Measurements from ENCODE around the gene RANBP3.

Gene RANBP3

DNA sequence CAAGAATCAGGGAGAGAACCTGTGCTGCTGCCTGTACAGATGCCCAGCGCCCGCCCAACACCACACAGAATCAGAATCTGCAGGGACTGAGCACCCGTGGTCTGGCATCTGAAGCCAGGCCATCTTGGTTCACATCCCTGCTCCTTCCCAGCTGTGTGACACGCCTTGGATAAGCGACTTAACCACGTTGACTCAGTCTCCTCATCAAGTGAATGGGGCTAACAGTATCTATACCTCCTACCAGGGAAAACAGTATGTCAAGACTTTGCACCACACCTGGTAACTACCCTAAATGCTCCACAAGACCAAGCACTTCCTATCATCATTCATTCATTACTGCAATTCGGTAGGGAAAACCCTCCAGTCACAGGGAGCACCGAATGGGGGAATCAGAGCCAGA lies 1.2 kb downstream of the RANBP3 start:
- Histone ChIP-seq H3K27me3 (ENCODE audit: insufficient read depth, low read length) (no peaks in the 10 kb centered on the region), H3K4ac (ENCODE audit: low read depth, low read length) (peak overlapping the region; percentile 96), H3K23ac (ENCODE audit: low read length) (no peak overlapping the region), H3K4me3 (ENCODE audit: low read depth, low read length) (peak overlapping the region; percentile 99), H3K4me1 (ENCODE audit: control insufficient read depth in 1 of 2, insufficient read depth in 2 of 2, low read length in 2 of 2) (peaks cover 8 to 19% of the 10 kb centered on the region in 2 experiments), H4K12ac (ENCODE audit: low read depth, low read length) (no peak overlapping the region), H3K9ac (ENCODE audit: low read length) (peak overlapping the region; percentile 55), H3K79me1 (ENCODE audit: low read length) (peaks cover 6% of the 10 kb centered on the region), H3K36me3 (ENCODE audit: control insufficient read depth in 1 of 2, insufficient read depth in 2 of 2, low read length in 2 of 2) (peaks cover 11 to 13% of the 10 kb centered on the region in 2 experiments), H2BK5ac (ENCODE audit: low read depth, low read length, poor library complexity) (no peak overlapping the region), H3K18ac (ENCODE audit: low read length) (no peak overlapping the region), H2AFZ (ENCODE audit: insufficient read depth, low read length, poor library complexity) (peak overlapping the region; percentile 37), H4K91ac (ENCODE audit: low read depth, low read length) (no peak overlapping the region), H3K14ac (ENCODE audit: low read length) (no peak overlapping the region), H3K9me3 (ENCODE audit: insufficient read depth, low read depth, low read length) (no peaks in the 10 kb centered on the region), H2AK5ac (ENCODE audit: low read length) (no peak overlapping the region), H3K27ac (ENCODE audit: low read depth, low read length) (no peak overlapping the region), H3K4me2 (ENCODE audit: low read length) (peak overlapping the region; percentile 96), H4K8ac (ENCODE audit: low read depth, low read length) (no peak overlapping the region), H2BK12ac (ENCODE audit: low read length) (no peak overlapping the region), H2BK120ac (ENCODE audit: insufficient read depth, low read length, poor library complexity) (no peak overlapping the region), H3K79me2 (ENCODE audit: control insufficient read depth, insufficient read depth, low read length, poor library complexity) (peaks cover 33% of the 10 kb centered on the region)
- no CpG with 5 or more reads among the region's 8 CpGs for WGBS (ENCODE audit: extremely low coverage, insufficient coverage, insufficient read length)
- no peak for DNase-seq

- H3K9ac ChIP-seq (ENCODE audit: low read length): no peak overlapping the region
- no CpG with 5 or more reads among the region's 3 CpGs for WGBS (ENCODE audit: extremely low coverage, insufficient coverage, insufficient read length)
- H3K18ac ChIP-seq (ENCODE audit: low read length): no peak overlapping the region
- H2BK120ac ChIP-seq (ENCODE audit: insufficient read depth, low read length, poor library complexity): no peak overlapping the region
- no peak overlapping the region for H3K4me2 ChIP-seq (ENCODE audit: low read length)
- H4K91ac ChIP-seq (ENCODE audit: low read depth, low read length): no peak overlapping the region
- DNase-seq: no peak
- H3K27ac ChIP-seq (ENCODE audit: low read depth, low read length): no peak overlapping the region
- H2BK5ac ChIP-seq (ENCODE audit: low read depth, low read length, poor library complexity): no peak overlapping the region
- H3K14ac ChIP-seq (ENCODE audit: low read length): no peak overlapping the region
- H4K12ac ChIP-seq (ENCODE audit: low read depth, low read length): no peak overlapping the region
- no peak overlapping the region for H3K4ac ChIP-seq (ENCODE audit: low read depth, low read length)
- H2AFZ ChIP-seq (ENCODE audit: insufficient read depth, low read length, poor library complexity): no peak overlapping the region
- no peak overlapping the region for H3K23ac ChIP-seq (ENCODE audit: low read length)
- H3K4me3 ChIP-seq (ENCODE audit: low read depth, low read length): no peak overlapping the region
- peaks cover 35% of the 10 kb centered on the region for H3K79me2 ChIP-seq (ENCODE audit: control insufficient read depth, insufficient read depth, low read length, poor library complexity)
- H3K79me1 ChIP-seq (ENCODE audit: low read length): peaks cover 6% of the 10 kb centered on the region
- no peak overlapping the region for H4K8ac ChIP-seq (ENCODE audit: low read depth, low read length)
- H3K9me3 ChIP-seq (ENCODE audit: insufficient read depth, low read depth, low read length): no peaks in the 10 kb centered on the region
- peaks cover 11 to 13% of the 10 kb centered on the region in 2 experiments for H3K36me3 ChIP-seq (ENCODE audit: control insufficient read depth in 1 of 2, insufficient read depth in 2 of 2, low read length in 2 of 2)
- H3K27me3 ChIP-seq (ENCODE audit: insufficient read depth, low read length): no peaks in the 10 kb centered on the region
- H2BK12ac ChIP-seq (ENCODE audit: low read length): no peak overlapping the region
- no peak overlapping the region for H2AK5ac ChIP-seq (ENCODE audit: low read length)
- peaks cover 10 to 19% of the 10 kb centered on the region in 2 experiments for H3K4me1 ChIP-seq (ENCODE audit: control insufficient read depth in 1 of 2, insufficient read depth in 2 of 2, low read length in 2 of 2)
Observed at GRCh38 chr19:5975388-5975728, 2.6 kb downstream of the RANBP3 start.

DNA sequence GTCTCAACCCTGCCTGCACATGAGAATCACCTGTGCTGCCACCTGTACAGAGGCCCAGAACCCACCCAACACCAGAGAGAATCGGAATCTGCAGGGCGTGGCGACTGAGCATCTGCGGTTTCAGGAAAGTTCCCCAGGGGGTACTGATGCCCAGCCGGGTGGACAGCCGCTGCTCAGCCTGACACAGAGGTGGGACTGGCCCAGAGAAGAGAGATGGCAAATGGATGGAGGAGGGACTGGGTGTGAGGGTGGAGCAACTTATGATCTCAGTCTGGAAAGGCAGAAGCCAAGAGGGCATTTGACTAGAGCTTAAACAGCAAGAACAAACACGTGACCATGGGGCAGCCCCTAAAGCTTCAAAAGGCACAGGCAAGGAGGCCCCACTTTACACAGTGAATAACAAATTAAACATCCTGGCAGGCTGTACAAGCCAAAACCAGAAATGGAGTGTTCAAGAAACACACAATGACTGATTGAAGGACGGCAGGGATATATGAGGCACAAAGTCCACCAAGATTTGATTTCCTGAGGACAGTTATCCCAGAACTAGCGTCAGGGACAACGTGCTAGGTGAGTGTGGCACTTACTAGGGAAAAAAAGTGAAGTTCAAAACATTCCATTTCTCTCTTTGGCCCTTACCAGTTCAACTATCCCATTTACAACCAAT lies 3.1 kb downstream of the RANBP3 start:
- WGBS (ENCODE audit: extremely low coverage, insufficient coverage, insufficient read length): no CpG with 5 or more reads among the region's 10 CpGs
- H3K79me2 ChIP-seq (ENCODE audit: control insufficient read depth, insufficient read depth, low read length, poor library complexity): peaks cover 35% of the 10 kb centered on the region

DNA sequence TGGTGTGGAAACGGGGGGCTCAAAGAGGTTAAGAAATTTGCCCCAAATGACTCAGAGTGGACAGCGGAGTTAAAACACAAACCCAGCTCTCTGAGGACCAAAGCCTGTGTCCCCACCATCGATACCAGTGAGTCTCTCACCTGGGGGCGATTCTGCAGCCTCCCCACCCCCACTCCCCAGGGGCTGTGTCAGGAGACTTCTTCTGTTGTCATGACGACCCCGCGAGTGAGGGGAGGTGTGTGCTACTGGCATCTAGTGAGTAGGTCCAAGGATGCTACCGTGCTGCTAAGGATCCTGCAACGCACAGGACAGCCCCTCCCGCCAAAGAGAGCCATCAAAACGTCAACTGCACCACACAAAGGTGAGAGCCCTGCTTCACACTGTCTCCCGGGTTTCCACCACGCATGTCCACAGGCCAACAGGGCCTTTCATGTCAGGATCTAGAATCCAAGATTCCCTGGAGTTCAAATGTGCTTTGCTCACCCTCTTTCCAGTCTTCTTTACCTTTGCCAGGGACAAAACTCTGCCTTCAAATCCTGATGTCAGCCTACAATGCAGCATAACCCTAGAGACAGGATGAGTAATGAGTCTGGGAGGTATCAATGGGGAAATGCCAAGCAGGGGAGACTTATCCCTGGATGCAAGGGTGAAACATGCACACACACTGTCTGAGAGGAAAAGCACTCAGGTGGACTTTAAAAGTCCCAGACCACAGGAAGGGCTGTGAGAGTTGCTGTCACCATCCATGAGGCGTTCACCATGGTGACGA lies 3.9 kb downstream of the RANBP3 start:
- Histone ChIP-seq H2AFZ (ENCODE audit: insufficient read depth, low read length, poor library complexity) (no peak overlapping the region), H3K9ac (ENCODE audit: low read length) (no peak overlapping the region), H2BK120ac (ENCODE audit: insufficient read depth, low read length, poor library complexity) (no peak overlapping the region), H3K4ac (ENCODE audit: low read depth, low read length) (peak overlapping the region; percentile 51), H3K4me1 (ENCODE audit: control insufficient read depth in 1 of 2, insufficient read depth in 2 of 2, low read length in 2 of 2) (peaks cover 10 to 25% of the 10 kb centered on the region in 2 experiments), H2AK5ac (ENCODE audit: low read length) (no peak overlapping the region), H3K9me3 (ENCODE audit: insufficient read depth, low read depth, low read length) (no peaks in the 10 kb centered on the region), H2BK5ac (ENCODE audit: low read depth, low read length, poor library complexity) (no peak overlapping the region), H4K12ac (ENCODE audit: low read depth, low read length) (no peak overlapping the region), H3K27ac (ENCODE audit: low read depth, low read length) (no peak overlapping the region), H3K4me2 (ENCODE audit: low read length) (no peak overlapping the region), H3K4me3 (ENCODE audit: low read depth, low read length) (no peak overlapping the region), H3K79me1 (ENCODE audit: low read length) (peaks cover 6% of the 10 kb centered on the region), H3K79me2 (ENCODE audit: control insufficient read depth, insufficient read depth, low read length, poor library complexity) (peaks cover 35% of the 10 kb centered on the region), H3K18ac (ENCODE audit: low read length) (peak overlapping the region; percentile 21), H2BK12ac (ENCODE audit: low read length) (no peak overlapping the region), H3K23ac (ENCODE audit: low read length) (no peak overlapping the region), H3K36me3 (ENCODE audit: control insufficient read depth in 1 of 2, insufficient read depth in 2 of 2, low read length in 2 of 2) (peaks cover 11 to 14% of the 10 kb centered on the region in 2 experiments), H3K27me3 (ENCODE audit: insufficient read depth, low read length) (no peaks in the 10 kb centered on the region), H3K14ac (ENCODE audit: low read length) (no peak overlapping the region), H4K91ac (ENCODE audit: low read depth, low read length) (no peak overlapping the region), H4K8ac (ENCODE audit: low read depth, low read length) (no peak overlapping the region)
- no peak for DNase-seq
- no CpG with 5 or more reads among the region's 15 CpGs for WGBS (ENCODE audit: extremely low coverage, insufficient coverage, insufficient read length)

More for the DNA sequence above, 3.1 kb downstream of the RANBP3 start:
- Histone ChIP-seq H3K27ac (ENCODE audit: low read depth, low read length) (no peak overlapping the region), H4K91ac (ENCODE audit: low read depth, low read length) (no peak overlapping the region), H3K27me3 (ENCODE audit: insufficient read depth, low read length) (no peaks in the 10 kb centered on the region), H3K36me3 (ENCODE audit: control insufficient read depth in 1 of 2, insufficient read depth in 2 of 2, low read length in 2 of 2) (peaks cover 11 to 13% of the 10 kb centered on the region in 2 experiments), H2BK5ac (ENCODE audit: low read depth, low read length, poor library complexity) (no peak overlapping the region), H3K4me2 (ENCODE audit: low read length) (no peak overlapping the region), H2AK5ac (ENCODE audit: low read length) (no peak overlapping the region), H3K14ac (ENCODE audit: low read length) (no peak overlapping the region), H3K9me3 (ENCODE audit: insufficient read depth, low read depth, low read length) (no peaks in the 10 kb centered on the region), H3K4me3 (ENCODE audit: low read depth, low read length) (no peak overlapping the region), H4K12ac (ENCODE audit: low read depth, low read length) (no peak overlapping the region), H3K4me1 (ENCODE audit: control insufficient read depth in 1 of 2, insufficient read depth in 2 of 2, low read length in 2 of 2) (peaks cover 10 to 19% of the 10 kb centered on the region in 2 experiments), H4K8ac (ENCODE audit: low read depth, low read length) (no peak overlapping the region), H2AFZ (ENCODE audit: insufficient read depth, low read length, poor library complexity) (no peak overlapping the region), H3K79me1 (ENCODE audit: low read length) (peaks cover 6% of the 10 kb centered on the region), H2BK120ac (ENCODE audit: insufficient read depth, low read length, poor library complexity) (no peak overlapping the region), H3K18ac (ENCODE audit: low read length) (no peak overlapping the region), H3K9ac (ENCODE audit: low read length) (no peak overlapping the region), H3K23ac (ENCODE audit: low read length) (no peak overlapping the region), H3K4ac (ENCODE audit: low read depth, low read length) (peak overlapping the region; percentile 77), H2BK12ac (ENCODE audit: low read length) (no peak overlapping the region)
- DNase-seq: no peak

Measured in trophoblast cell (in vitro differentiated cells and primary cell).